ENCODE data around the gene AVL9. TPM values are rescaled to one million over a fixed set of nuclear protein-coding genes. Genes with fewer than 3 reads are reported as not detected.

AVL9 gene
- total RNA-seq, 1 donor from 2014 or later, result 31.3 TPM

DNA sequence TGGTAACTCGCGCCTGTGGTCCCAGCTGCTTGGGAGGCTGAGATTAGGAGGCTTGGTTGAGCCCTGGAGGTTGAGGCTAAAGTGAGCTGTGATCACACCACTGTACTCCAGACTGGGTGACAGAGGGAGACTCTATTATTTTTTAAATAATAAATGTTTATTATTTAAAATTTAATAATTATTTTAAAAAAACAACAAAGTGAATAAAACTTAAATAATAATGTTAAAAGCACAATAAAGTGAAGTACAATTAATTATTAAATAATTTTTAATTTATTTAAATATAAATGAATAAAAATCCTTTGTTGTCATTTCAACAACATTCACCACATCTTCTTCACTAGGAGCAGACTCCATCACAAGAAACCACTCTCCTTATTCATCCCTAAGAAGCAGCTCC, 64.8 kb downstream of the AVL9 start:
- no peak for DNase-seq
- peaks cover 70% of the 10 kb centered on the region for H3K36me3 ChIP-seq
- no peak overlapping the region for H3K27ac ChIP-seq
- no peaks in the 10 kb centered on the region for H3K9me3 ChIP-seq
- TF ChIP-seq, protein P1, sequence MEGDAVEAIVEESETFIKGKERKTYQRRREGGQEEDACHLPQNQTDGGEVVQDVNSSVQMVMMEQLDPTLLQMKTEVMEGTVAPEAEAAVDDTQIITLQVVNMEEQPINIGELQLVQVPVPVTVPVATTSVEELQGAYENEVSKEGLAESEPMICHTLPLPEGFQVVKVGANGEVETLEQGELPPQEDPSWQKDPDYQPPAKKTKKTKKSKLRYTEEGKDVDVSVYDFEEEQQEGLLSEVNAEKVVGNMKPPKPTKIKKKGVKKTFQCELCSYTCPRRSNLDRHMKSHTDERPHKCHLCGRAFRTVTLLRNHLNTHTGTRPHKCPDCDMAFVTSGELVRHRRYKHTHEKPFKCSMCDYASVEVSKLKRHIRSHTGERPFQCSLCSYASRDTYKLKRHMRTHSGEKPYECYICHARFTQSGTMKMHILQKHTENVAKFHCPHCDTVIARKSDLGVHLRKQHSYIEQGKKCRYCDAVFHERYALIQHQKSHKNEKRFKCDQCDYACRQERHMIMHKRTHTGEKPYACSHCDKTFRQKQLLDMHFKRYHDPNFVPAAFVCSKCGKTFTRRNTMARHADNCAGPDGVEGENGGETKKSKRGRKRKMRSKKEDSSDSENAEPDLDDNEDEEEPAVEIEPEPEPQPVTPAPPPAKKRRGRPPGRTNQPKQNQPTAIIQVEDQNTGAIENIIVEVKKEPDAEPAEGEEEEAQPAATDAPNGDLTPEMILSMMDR (IDR thresholded peaks at IDR 0.05), result no peak
- H3K27me3 ChIP-seq, result no peaks in the 10 kb centered on the region
- intact Hi-C loops (cut with DNase I), result no loop called here
- no peaks in the 10 kb centered on the region for H3K4me1 ChIP-seq
- ATAC-seq, result no peak
- no peak overlapping the region for H3K4me3 ChIP-seq

DNA sequence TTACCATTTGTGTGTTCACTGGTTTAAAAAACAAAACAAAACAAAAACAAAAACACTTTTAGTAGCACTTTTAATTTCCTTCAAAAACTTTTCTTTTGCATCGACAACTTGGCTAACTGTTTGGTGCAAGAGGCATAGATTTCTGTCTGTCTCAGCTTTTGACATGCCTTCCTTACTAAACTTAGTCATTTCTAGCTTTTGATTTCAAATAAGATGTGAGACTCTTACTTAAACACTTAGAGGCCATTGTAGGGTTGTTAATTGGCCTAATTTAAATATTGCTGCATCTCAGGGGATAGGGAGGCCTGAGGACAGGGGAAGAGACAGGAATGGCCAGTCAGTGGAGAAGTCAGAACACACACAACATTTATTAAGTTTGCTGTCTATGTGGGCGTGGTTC, 66.3 kb downstream of the AVL9 start:
- ATAC-seq, result no peak
- intact Hi-C loops (cut with DNase I), result no loop called here
- Histone ChIP-seq H3K9me3 (no peaks in the 10 kb centered on the region), H3K36me3 (peaks cover 62% of the 10 kb centered on the region), H3K4me3 (no peak overlapping the region), H3K4me1 (no peaks in the 10 kb centered on the region), H3K27ac (no peak overlapping the region), H3K27me3 (no peaks in the 10 kb centered on the region)
- TF ChIP-seq, protein P1 (IDR thresholded peaks at IDR 0.05), result no peak
- no peak for DNase-seq

DNA sequence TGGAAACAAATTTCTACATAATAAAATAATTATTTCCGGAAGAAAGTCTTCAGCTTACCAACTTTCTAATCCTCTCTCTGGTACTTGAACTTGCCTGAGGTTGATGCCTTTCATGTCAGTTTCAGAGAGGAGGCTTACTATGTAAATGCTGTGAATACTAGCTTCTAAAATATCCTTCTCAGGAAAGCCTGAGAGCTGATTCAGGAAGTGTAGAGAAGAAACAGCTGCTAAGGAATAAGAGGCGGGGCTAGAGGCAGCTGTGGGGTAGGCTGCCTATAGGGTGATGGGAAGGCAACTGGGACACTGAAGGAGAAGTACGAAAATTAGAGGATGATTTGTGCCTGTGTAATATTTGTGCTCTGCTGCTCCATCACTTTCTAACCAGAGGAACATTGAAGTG, 69.3 kb downstream of the AVL9 start:
- Histone ChIP-seq H3K27me3 (no peaks in the 10 kb centered on the region), H3K9me3 (no peaks in the 10 kb centered on the region), H3K27ac (no peak overlapping the region), H3K4me3 (no peak overlapping the region), H3K36me3 (peaks cover 45% of the 10 kb centered on the region), H3K4me1 (no peaks in the 10 kb centered on the region)
- TF ChIP-seq, protein P1 (IDR thresholded peaks at IDR 0.05), result no peak
- intact Hi-C loops (cut with DNase I), result no loop called here
- ATAC-seq (peak; percentile 35), DNase-seq (no peak)

DNA sequence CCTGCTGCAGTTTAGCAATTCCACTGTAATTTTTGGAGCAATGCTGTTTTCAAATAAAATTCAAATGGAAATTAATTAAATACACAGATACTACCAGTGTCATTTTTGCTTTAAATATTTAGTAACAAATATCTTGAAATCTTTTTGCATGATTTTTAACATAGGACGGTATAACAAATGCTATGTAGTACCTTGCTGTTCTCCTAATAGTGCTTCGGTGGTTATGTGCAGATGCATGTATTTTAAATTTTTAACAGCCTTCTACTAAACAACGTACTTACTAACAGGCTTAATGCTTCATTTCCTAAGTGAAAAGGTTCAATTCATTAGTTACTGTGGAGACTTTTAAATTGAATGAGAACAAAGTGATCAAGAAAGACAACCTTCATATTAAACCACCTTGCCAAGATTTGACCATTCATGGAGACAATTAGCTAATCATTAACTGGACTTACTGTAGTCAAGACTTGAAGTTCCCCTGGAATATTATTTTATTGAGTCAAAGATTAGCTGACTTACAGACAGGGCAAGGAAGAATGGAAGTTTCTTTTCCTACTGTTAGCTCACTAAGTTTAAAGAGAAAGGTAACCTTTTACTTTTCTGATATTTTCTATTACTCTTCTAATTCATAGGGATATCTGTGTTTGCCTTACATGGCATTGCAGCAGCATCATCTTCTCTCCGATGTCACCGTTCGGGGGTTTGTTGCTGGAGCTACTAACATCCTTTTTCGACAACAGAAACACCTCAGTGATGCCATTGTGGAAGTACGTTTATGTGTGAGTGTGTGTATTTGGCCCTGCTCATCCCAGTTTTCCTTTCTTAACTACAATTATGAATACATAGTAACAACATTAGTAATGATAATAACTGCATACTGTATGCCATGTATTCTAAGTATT, 74.3 kb downstream of the AVL9 start:
- no peaks in the 10 kb centered on the region for H3K27me3 ChIP-seq
- intact Hi-C loops (cut with DNase I), result no loop called here
- no peak overlapping the region for H3K4me3 ChIP-seq
- H3K27ac ChIP-seq, result no peak overlapping the region
- ATAC-seq (no peak), DNase-seq (no peak)
- TF ChIP-seq, protein P1 (IDR thresholded peaks at IDR 0.05), result no peak
- peaks cover 2% of the 10 kb centered on the region for H3K4me1 ChIP-seq
- no peaks in the 10 kb centered on the region for H3K9me3 ChIP-seq
- peaks cover 43% of the 10 kb centered on the region for H3K36me3 ChIP-seq

DNA sequence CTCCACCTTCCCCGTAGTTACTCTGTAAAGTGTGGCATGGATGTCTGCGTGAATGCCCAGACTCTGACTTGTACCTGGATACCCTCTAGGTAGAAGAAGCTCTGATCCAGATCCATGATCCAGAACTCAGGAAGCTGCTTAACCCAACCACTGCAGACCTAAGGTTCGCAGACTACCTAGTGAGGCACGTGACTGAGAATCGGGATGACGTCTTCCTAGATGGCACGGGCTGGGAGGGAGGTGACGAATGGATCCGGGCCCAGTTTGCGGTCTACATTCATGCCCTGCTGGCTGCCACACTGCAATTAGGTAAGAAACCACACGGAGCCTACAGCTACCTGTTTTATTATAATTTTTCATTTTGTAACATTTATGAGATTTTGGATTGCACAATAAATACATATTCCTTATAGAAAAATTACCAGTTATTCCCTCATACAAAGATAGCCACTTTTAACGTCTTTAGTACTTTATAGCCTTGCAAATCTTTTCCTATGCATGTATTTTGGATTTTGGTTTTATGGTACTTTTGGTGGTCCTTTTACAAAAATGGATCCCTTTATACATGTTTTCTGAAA, 77.9 kb downstream of the AVL9 start:
- H3K4me1 ChIP-seq, result peaks cover 12% of the 10 kb centered on the region
- H3K36me3 ChIP-seq, result peaks cover 79% of the 10 kb centered on the region
- no peak for ATAC-seq
- intact Hi-C loops (cut with DNase I), result no loop called here
- TF ChIP-seq, protein P1 (IDR thresholded peaks at IDR 0.05), result no peak
- no peak for DNase-seq
- H3K27me3 ChIP-seq, result no peaks in the 10 kb centered on the region
- no peaks in the 10 kb centered on the region for H3K9me3 ChIP-seq
- no peak overlapping the region for H3K4me3 ChIP-seq
- H3K27ac ChIP-seq, result no peak overlapping the region

Data from upper lobe of right lung (tissue), 1 donor.